Measurements from ENCODE around the gene KLHL21.

KLHL21 gene

DNA sequence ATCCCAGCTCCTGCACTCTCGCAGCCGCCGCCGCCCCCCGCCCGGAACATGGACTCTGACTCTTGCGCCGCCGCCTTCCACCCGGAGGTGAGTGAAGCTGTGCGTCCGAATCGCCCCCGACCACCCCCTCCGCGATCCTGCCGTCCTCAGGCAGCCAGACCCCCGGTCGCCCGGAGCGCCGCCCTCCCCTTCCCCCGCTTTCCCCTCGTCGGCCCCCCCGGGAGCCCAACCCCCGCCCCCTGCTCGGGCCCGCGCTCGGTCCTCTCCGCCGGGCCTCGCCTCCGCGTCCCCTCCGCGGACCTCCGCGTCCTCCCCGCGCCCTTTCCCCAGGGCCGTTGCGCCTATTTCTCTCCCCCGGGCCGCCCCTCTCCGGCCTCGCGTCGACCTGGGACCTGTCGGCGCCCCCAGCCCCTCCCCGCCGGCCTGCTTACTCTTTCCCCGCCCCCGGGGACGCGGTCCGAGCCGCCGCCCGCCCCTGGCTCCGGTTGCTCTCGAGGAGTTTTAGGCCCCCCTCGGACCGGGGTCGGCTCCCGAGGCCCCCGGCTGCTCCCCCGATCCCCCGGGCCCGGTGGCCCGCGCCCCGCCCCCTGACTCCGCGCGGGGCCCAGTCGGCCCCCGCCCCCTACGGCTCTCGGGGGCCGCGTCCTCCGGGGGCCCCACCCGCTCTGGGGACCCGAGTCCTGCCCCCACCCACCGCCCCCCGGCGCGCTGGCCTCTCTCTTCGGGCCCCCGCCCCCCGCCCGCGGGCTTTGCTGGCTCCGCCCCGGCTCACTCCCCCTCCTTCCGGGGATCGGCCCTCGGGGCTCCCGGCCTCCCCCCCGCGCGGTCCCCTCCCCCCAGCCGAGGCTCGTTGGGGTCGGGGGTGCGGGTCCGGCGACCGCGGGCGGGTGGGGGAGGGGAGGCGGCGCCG, 11.6 kb upstream of the KLHL21 start:
- Histone ChIP-seq H2AFZ (ENCODE audit: low read length) (no peak overlapping the region), H3K27ac (ENCODE audit: low read depth, low read length, poor library complexity, severe bottlenecking) (peak overlapping the region; percentile 36), H3K4me3 (ENCODE audit: low read depth, low read length, poor library complexity, severe bottlenecking) (peak overlapping the region; percentile 99), H3K4me2 (ENCODE audit: low read length) (peak overlapping the region; percentile 84), H3K9ac (ENCODE audit: low read length) (peak overlapping the region; percentile 99), H3K9me3 (ENCODE audit: low read length) (no peaks in the 10 kb centered on the region), H3K79me2 (ENCODE audit: insufficient read depth, low read length) (peaks cover 20% of the 10 kb centered on the region), H3K36me3 (ENCODE audit: insufficient read depth, low read length) (peaks cover 27% of the 10 kb centered on the region; the same call in 1 of the 2 replicates), H4K20me1 (ENCODE audit: insufficient read depth, low read length) (no peaks in the 10 kb centered on the region), H3F3A (ENCODE audit: insufficient read depth, low read length) (peaks cover 5% of the 10 kb centered on the region; the same call in 1 of the 2 replicates), H3K9me2 (ENCODE audit: low read depth, low read length) (no peaks in the 10 kb centered on the region), H3K4me1 (ENCODE audit: insufficient read depth, low read length, severe bottlenecking) (peaks cover 31% of the 10 kb centered on the region), H3K27me3 (ENCODE audit: insufficient read depth, low read length) (no peaks in the 10 kb centered on the region)
- no peak for TF ChIP-seq EZH2 (IDR thresholded peaks at IDR 0.05; ENCODE audit: borderline replicate concordance, low read length)
- TF ChIP-seq, protein P1, sequence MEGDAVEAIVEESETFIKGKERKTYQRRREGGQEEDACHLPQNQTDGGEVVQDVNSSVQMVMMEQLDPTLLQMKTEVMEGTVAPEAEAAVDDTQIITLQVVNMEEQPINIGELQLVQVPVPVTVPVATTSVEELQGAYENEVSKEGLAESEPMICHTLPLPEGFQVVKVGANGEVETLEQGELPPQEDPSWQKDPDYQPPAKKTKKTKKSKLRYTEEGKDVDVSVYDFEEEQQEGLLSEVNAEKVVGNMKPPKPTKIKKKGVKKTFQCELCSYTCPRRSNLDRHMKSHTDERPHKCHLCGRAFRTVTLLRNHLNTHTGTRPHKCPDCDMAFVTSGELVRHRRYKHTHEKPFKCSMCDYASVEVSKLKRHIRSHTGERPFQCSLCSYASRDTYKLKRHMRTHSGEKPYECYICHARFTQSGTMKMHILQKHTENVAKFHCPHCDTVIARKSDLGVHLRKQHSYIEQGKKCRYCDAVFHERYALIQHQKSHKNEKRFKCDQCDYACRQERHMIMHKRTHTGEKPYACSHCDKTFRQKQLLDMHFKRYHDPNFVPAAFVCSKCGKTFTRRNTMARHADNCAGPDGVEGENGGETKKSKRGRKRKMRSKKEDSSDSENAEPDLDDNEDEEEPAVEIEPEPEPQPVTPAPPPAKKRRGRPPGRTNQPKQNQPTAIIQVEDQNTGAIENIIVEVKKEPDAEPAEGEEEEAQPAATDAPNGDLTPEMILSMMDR (IDR thresholded peaks at IDR 0.05; ENCODE audit: low read length) = no peak

DNA sequence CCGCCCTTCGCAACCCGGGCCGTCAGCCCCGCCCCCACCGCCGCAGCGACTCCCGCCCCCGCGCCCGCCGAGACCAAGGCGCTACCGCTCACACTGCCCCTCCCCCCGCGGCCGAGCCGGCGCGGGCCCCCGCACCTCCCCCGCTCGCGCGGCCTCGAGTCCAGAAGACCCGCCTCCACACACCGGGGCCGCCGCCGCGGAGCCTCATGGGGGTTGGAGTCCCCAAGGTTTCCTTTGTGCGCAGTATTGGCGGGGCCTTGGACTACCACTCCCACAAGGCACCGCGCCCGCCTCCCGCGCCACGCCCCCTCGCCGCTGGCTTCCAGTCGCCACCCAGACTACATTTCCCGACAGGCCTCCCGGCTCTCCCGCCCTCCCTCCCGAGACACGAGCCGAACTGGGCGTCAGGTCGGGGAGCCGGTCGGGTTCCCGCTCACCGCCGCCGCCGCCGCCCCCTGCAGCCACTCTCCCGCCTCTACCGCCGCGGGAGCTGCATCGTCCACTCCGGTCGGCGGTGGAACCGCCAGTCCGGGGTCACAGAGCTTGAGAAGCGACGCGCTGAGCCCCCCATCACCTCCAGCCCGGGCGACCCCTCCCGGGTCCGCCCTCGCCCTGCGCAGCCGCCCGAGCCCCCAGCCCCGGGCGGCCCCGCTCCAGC, 10.8 kb upstream of the KLHL21 start, which contains the start of gene PHF13:
Gene PHF13, plus strand, starts transcription at position 371 of the 658 bp plus-strand sequence. CDS start 336 bp downstream, outside the sequence.
- Histone ChIP-seq H3K27ac (ENCODE audit: low read depth, low read length, poor library complexity, severe bottlenecking) (peak within 1 kb of the TSS; percentile 40), H4K20me1 (ENCODE audit: insufficient read depth, low read length) (no peaks in the 10 kb centered on the region), H3K27me3 (ENCODE audit: insufficient read depth, low read length) (no peaks in the 10 kb centered on the region), H3K79me2 (ENCODE audit: insufficient read depth, low read length) (peaks cover 20% of the 10 kb centered on the region), H2AFZ (ENCODE audit: low read length) (no peak within 1 kb of the TSS), H3F3A (ENCODE audit: insufficient read depth, low read length) (peaks cover 5% of the 10 kb centered on the region; the same call in 1 of the 2 replicates), H3K9me3 (ENCODE audit: low read length) (no peaks in the 10 kb centered on the region), H3K36me3 (ENCODE audit: insufficient read depth, low read length) (peaks cover 21% of the 10 kb centered on the region; the same call in 1 of the 2 replicates), H3K9ac (ENCODE audit: low read length) (peak within 1 kb of the TSS; percentile 99), H3K4me3 (ENCODE audit: low read depth, low read length, poor library complexity, severe bottlenecking) (peak within 1 kb of the TSS; percentile 99), H3K4me2 (ENCODE audit: low read length) (peak within 1 kb of the TSS; percentile 99), H3K9me2 (ENCODE audit: low read depth, low read length) (no peaks in the 10 kb centered on the region), H3K4me1 (ENCODE audit: insufficient read depth, low read length, severe bottlenecking) (peaks cover 33% of the 10 kb centered on the region)
- TF ChIP-seq EZH2 (IDR thresholded peaks at IDR 0.05; ENCODE audit: borderline replicate concordance, low read length) = no peak
- TF ChIP-seq, protein P1 (IDR thresholded peaks at IDR 0.05; ENCODE audit: low read length) = no peak

- no peak for TF ChIP-seq EZH2 (IDR thresholded peaks at IDR 0.05; ENCODE audit: borderline replicate concordance, low read length)
- TF ChIP-seq, protein P1 (IDR thresholded peaks at IDR 0.05; ENCODE audit: low read length) = peak; percentile 7; the same call in 1 of the 2 replicates
- Histone ChIP-seq H3K9me3 (ENCODE audit: low read length) (no peaks in the 10 kb centered on the region), H3K9ac (ENCODE audit: low read length) (peak overlapping the region; percentile 76), H3K36me3 (ENCODE audit: insufficient read depth, low read length) (peaks cover 14% of the 10 kb centered on the region; the same call in 1 of the 2 replicates), H3K79me2 (ENCODE audit: insufficient read depth, low read length) (peaks cover 20% of the 10 kb centered on the region), H3K27ac (ENCODE audit: low read depth, low read length, poor library complexity, severe bottlenecking) (peak overlapping the region; percentile 40), H3K4me3 (ENCODE audit: low read depth, low read length, poor library complexity, severe bottlenecking) (peak overlapping the region; percentile 99), H4K20me1 (ENCODE audit: insufficient read depth, low read length) (no peaks in the 10 kb centered on the region), H3K27me3 (ENCODE audit: insufficient read depth, low read length) (no peaks in the 10 kb centered on the region), H3K4me2 (ENCODE audit: low read length) (peak overlapping the region; percentile 99), H3K9me2 (ENCODE audit: low read depth, low read length) (no peaks in the 10 kb centered on the region), H3F3A (ENCODE audit: insufficient read depth, low read length) (peaks cover 5% of the 10 kb centered on the region; the same call in 1 of the 2 replicates), H3K4me1 (ENCODE audit: insufficient read depth, low read length, severe bottlenecking) (peaks cover 33% of the 10 kb centered on the region), H2AFZ (ENCODE audit: low read length) (no peak overlapping the region)
Observed at GRCh38 chr1:6612641-6613360, 10.1 kb upstream of the KLHL21 start.
